HEK293 (cell line): ENCODE measurements around the gene DISC1.

Experiments used
- CTCF ChIA-PET: fragments of 350-600 bp; formaldehyde crosslinking; extraction: SDS; loops from one replicate; lab custom pipeline; 2021; ENCODE audit warnings: antibody characterized with exemption; lab: Yijun Ruan, JAX
- POLR2A ChIA-PET: fragments of 300-600 bp; formaldehyde crosslinking; extraction: SDS; loops from one replicate; lab custom pipeline; 2020; ENCODE audit warnings: antibody characterized with exemption, inconsistent platforms; lab: Yijun Ruan, JAX
- H3K27ac ChIP-seq: fragments of 200-500 bp; sonication (Bioruptor generic); 2 replicates; pipeline ENCODE4 v1.5.1; 2014; ENCODE audit warnings: low read depth, low read length, control low read depth, inconsistent platforms; ENCODE audit errors: extremely low read depth
- H3K36me3 ChIP-seq, 2 experiments: fragments of 200-500 bp in 1 of 2; sonication (Bioruptor generic) in 1 of 2; 1 replicate in 1 of 2; 2 replicates in 1 of 2; pipeline ENCODE4 v1.5.1; 2014 to 2017; ENCODE audit warnings: inconsistent platforms in 2 of 2, low read length in 2 of 2; ENCODE audit not compliant: control insufficient read depth in 2 of 2, insufficient read depth in 1 of 2
- H3K4me1 ChIP-seq: fragments of 200-500 bp; sonication (Bioruptor generic); 2 replicates; pipeline ENCODE4 v1.5.1; 2014; ENCODE audit warnings: mild to moderate bottlenecking, low read length, inconsistent platforms; ENCODE audit not compliant: control insufficient read depth, insufficient read depth
- H3K4me3 ChIP-seq: 2 replicates; pipeline ENCODE4 v1.5.1; 2011; ENCODE audit warnings: low read depth, mild to moderate bottlenecking, control low read depth, low read length, moderate library complexity
- H3K9me3 ChIP-seq: fragments of 200-500 bp; sonication (Bioruptor generic); 2 replicates; pipeline ENCODE4 v1.5.1; 2014; ENCODE audit warnings: low read depth, low read length, inconsistent platforms; ENCODE audit not compliant: control insufficient read depth, insufficient read depth
- GLIS2 ChIP-seq: fragments of 450-650 bp; formaldehyde crosslinking; IDR thresholded peaks from 2 replicates; pipeline ENCODE4 v1.5.1; 2016; ENCODE audit warnings: missing biosample characterization, missing genetic modification characterization
- HOXC10 ChIP-seq: sonication (generic); formaldehyde crosslinking; IDR thresholded peaks from 2 replicates; pipeline ENCODE4 v1.8.1; 2023; ENCODE audit warnings: mild to moderate bottlenecking, missing genetic modification reagents
- HOXD13 ChIP-seq: sonication (generic); formaldehyde crosslinking; IDR thresholded peaks from 2 replicates; pipeline ENCODE4 v1.8.0; 2022; ENCODE audit warnings: missing genetic modification reagents, borderline replicate concordance
- RBAK ChIP-seq: fragments of 450-650 bp; formaldehyde crosslinking; IDR thresholded peaks from 2 replicates; pipeline ENCODE4 v1.5.1; 2016; ENCODE audit warnings: missing biosample characterization, missing genetic modification characterization
- SETDB1 ChIP-seq: IDR thresholded peaks from one replicate; pipeline ENCODE4 v1.6.1; 2017; ENCODE audit warnings: mild to moderate bottlenecking, low read length, moderate library complexity, mixed read lengths; ENCODE audit not compliant: insufficient read length
- YY2 ChIP-seq: fragments of 450-650 bp; formaldehyde crosslinking; IDR thresholded peaks from 2 replicates; pipeline ENCODE4 v1.5.1; 2016; ENCODE audit warnings: missing biosample characterization, missing genetic modification characterization
- ZBTB10 ChIP-seq: fragments of 450-650 bp; formaldehyde crosslinking; IDR thresholded peaks from 2 replicates; pipeline ENCODE4 v1.5.1; 2016; ENCODE audit warnings: missing biosample characterization, missing genetic modification characterization
- ZBTB11 ChIP-seq: fragments of 450-650 bp; formaldehyde crosslinking; conservative IDR thresholded peaks from 2 replicates; pipeline ENCODE4 v1.5.1; 2016; ENCODE audit warnings: low read depth, missing biosample characterization, missing genetic modification characterization
- ZBTB6 ChIP-seq: fragments of 450-650 bp; formaldehyde crosslinking; IDR thresholded peaks from 2 replicates; pipeline ENCODE4 v1.5.1; 2017; ENCODE audit warnings: missing biosample characterization, missing genetic modification characterization
- ZFP3 ChIP-seq: fragments of 450-650 bp; formaldehyde crosslinking; IDR thresholded peaks from 2 replicates; pipeline ENCODE4 v1.5.1; 2016; ENCODE audit warnings: low read depth, missing biosample characterization, missing genetic modification characterization
- ZNF121 ChIP-seq: fragments of 450-650 bp; formaldehyde crosslinking; IDR thresholded peaks from 2 replicates; pipeline ENCODE4 v1.5.1; 2016; ENCODE audit warnings: missing biosample characterization, missing genetic modification characterization
- ZNF175 ChIP-seq: fragments of 450-650 bp; formaldehyde crosslinking; IDR thresholded peaks from 2 replicates; pipeline ENCODE4 v1.5.1; 2016; ENCODE audit warnings: missing biosample characterization, missing genetic modification characterization
- ZNF404 ChIP-seq: fragments of 450-650 bp; formaldehyde crosslinking; IDR thresholded peaks from 2 replicates; pipeline ENCODE4 v1.5.1; 2017; ENCODE audit warnings: missing biosample characterization, missing genetic modification characterization
- ZNF423 ChIP-seq: fragments of 450-650 bp; formaldehyde crosslinking; IDR thresholded peaks from 2 replicates; pipeline ENCODE4 v1.5.1; 2016; ENCODE audit warnings: missing biosample characterization, missing genetic modification characterization
- ZNF510 ChIP-seq: fragments of 450-650 bp; formaldehyde crosslinking; IDR thresholded peaks from 2 replicates; pipeline ENCODE4 v1.5.1; 2018; ENCODE audit warnings: mild to moderate bottlenecking, missing genetic modification characterization, missing biosample characterization; ENCODE audit not compliant: insufficient replicate concordance
- ZNF529 ChIP-seq: fragments of 450-650 bp; formaldehyde crosslinking; IDR thresholded peaks from 2 replicates; pipeline ENCODE4 v1.5.1; 2017; ENCODE audit warnings: missing genetic modification characterization, missing biosample characterization; ENCODE audit not compliant: insufficient replicate concordance
- ZNF544 ChIP-seq: fragments of 450-650 bp; formaldehyde crosslinking; IDR thresholded peaks from 2 replicates; pipeline ENCODE4 v1.5.0; 2017; ENCODE audit warnings: missing biosample characterization, missing genetic modification characterization
- ZNF585B ChIP-seq: fragments of 450-650 bp; formaldehyde crosslinking; IDR thresholded peaks from 2 replicates; pipeline ENCODE4 v1.5.1; 2016; ENCODE audit warnings: missing biosample characterization, missing genetic modification characterization
- ZNF623 ChIP-seq: fragments of 450-650 bp; formaldehyde crosslinking; IDR thresholded peaks from 2 replicates; pipeline ENCODE4 v1.5.1; 2016; ENCODE audit warnings: missing biosample characterization, missing genetic modification characterization
- ZNF629 ChIP-seq: fragments of 450-650 bp; formaldehyde crosslinking; IDR thresholded peaks from 2 replicates; pipeline ENCODE4 v1.5.1; 2017; ENCODE audit warnings: missing biosample characterization, missing genetic modification characterization
- ZNF639 ChIP-seq: fragments of 450-650 bp; formaldehyde crosslinking; IDR thresholded peaks from 2 replicates; pipeline ENCODE4 v1.5.1; 2016; ENCODE audit warnings: missing biosample characterization, missing genetic modification characterization
- ZNF654 ChIP-seq: fragments of 450-650 bp; formaldehyde crosslinking; IDR thresholded peaks from 2 replicates; pipeline ENCODE4 v1.5.1; 2016; ENCODE audit warnings: low read depth, missing biosample characterization, missing genetic modification characterization
- ZNF768 ChIP-seq: fragments of 450-650 bp; formaldehyde crosslinking; IDR thresholded peaks from 2 replicates; pipeline ENCODE4 v1.5.1; 2018; ENCODE audit warnings: missing biosample characterization, mild to moderate bottlenecking, missing genetic modification characterization
- ZNF792 ChIP-seq: fragments of 450-650 bp; formaldehyde crosslinking; IDR thresholded peaks from 2 replicates; pipeline ENCODE4 v1.5.1; 2016; ENCODE audit warnings: missing biosample characterization, missing genetic modification characterization
- ZSCAN16 ChIP-seq: fragments of 450-650 bp; formaldehyde crosslinking; IDR thresholded peaks from 2 replicates; pipeline ENCODE4 v1.5.1; 2016; ENCODE audit warnings: missing biosample characterization, missing genetic modification characterization
- ZSCAN5A ChIP-seq: fragments of 450-650 bp; formaldehyde crosslinking; IDR thresholded peaks from 2 replicates; pipeline ENCODE4 v1.5.1; 2016; ENCODE audit warnings: missing biosample characterization, missing genetic modification characterization

The DISC1 gene

GRCh38 chr1:231686384-231686783, 59.8 kb downstream of the DISC1 start (continued):
- TF ChIP-seq ZNF585B, result peak; percentile 99
- peak; percentile 12 for TF ChIP-seq ZNF529 (tag by site-specific recombination)
- TF ChIP-seq ZSCAN16 (tag by site-specific recombination), result no peak
- peak; percentile 35 for TF ChIP-seq SETDB1

- Histone ChIP-seq H3K4me1 (no peaks in the 10 kb centered on the region), H3K9me3 (no peaks in the 10 kb centered on the region), H3K27ac (no peak overlapping the region), H3K4me3 (no peak overlapping the region), H3K36me3 (no peaks in the 10 kb centered on the region)
- TF ChIP-seq ZNF629 (tag by site-specific recombination), result no peak
- no peak for TF ChIP-seq HOXC10 (CRISPR knock-in tag)
- TF ChIP-seq HOXD13 (CRISPR knock-in tag), result no peak
- no peak for TF ChIP-seq ZNF423 (tag by site-specific recombination)
- no peak for TF ChIP-seq ZSCAN5A
- TF ChIP-seq ZNF121 (tag by site-specific recombination), result no peak
- no peak for TF ChIP-seq GLIS2 (tag by site-specific recombination)
- TF ChIP-seq ZNF654, result no peak
- TF ChIP-seq ZNF404 (tag by site-specific recombination), result no peak
- no peak for TF ChIP-seq ZBTB6 (tag by site-specific recombination)
- no peak for TF ChIP-seq ZBTB10 (tag by site-specific recombination)
- TF ChIP-seq RBAK, result no peak
- TF ChIP-seq ZNF768 (tag by site-specific recombination), result no peak
- no peak for TF ChIP-seq ZNF510 (tag by site-specific recombination)
- no peak for TF ChIP-seq ZNF792 (tag by site-specific recombination)
- no peak for TF ChIP-seq ZFP3 (tag by site-specific recombination)
- ChIA-PET CTCF (no interaction called here), POLR2A (no interaction called here)
These were observed 62.4 kb downstream of the DISC1 start for GRCh38 chr1:231688989-231689388.

GRCh38 chr1:231690059-231690458, 63.5 kb downstream of the DISC1 start:
- H3K9me3 ChIP-seq, result no peaks in the 10 kb centered on the region
- no peak overlapping the region for H3K4me3 ChIP-seq
- CTCF ChIA-PET, result interaction anchor here (0.7 kb wide), 1 partner anchor 806 kb away, joined by 5 read pairs; no protein-coding TSS in a partner anchor
- H3K27ac ChIP-seq, result no peak overlapping the region
- no peaks in the 10 kb centered on the region for H3K4me1 ChIP-seq
- H3K36me3 ChIP-seq, result peaks cover 0 to 7% of the 10 kb centered on the region in 2 experiments; a peak in 1 of 3 replicates
- POLR2A ChIA-PET, result no interaction called here
- TF ChIP-seq ZNF639 (tag by site-specific recombination) (no peak), ZBTB11 (tag by site-specific recombination) (no peak), ZNF544 (no peak), YY2 (tag by site-specific recombination) (no peak), ZNF175 (no peak), ZNF623 (no peak)
